ENCODE data around the gene CEACAM18.

The CEACAM18 gene

GRCh38 chr19:51485960-51486660, 7.8 kb downstream of the CEACAM18 start:
- in situ Hi-C loops (cut with MboI; ENCODE audit: low sequenced_read_pairs, unreplicated experiment): no loop called here
- no peak for TF ChIP-seq CTCF (IDR thresholded peaks at IDR 0.05; ENCODE audit: borderline replicate concordance, control extremely low read depth, extremely low read depth, insufficient read depth, missing control alignments)
- DNase-seq (ENCODE audit: low spot score): no peak

GRCh38 chr19:51488491-51488890, 10.2 kb downstream of the CEACAM18 start:
- DNase-seq (ENCODE audit: low spot score): no peak
- TF ChIP-seq CTCF (IDR thresholded peaks at IDR 0.05; ENCODE audit: borderline replicate concordance, control extremely low read depth, extremely low read depth, insufficient read depth, missing control alignments): no peak
- in situ Hi-C loops (cut with MboI; ENCODE audit: low sequenced_read_pairs, unreplicated experiment): no loop called here

GRCh38 chr19:51489113-51489512, 10.8 kb downstream of the CEACAM18 start:
- TF ChIP-seq CTCF (IDR thresholded peaks at IDR 0.05; ENCODE audit: borderline replicate concordance, control extremely low read depth, extremely low read depth, insufficient read depth, missing control alignments): no peak
- no peak for DNase-seq (ENCODE audit: low spot score)
- in situ Hi-C loops (cut with MboI; ENCODE audit: low sequenced_read_pairs, unreplicated experiment): no loop called here

GRCh38 chr19:51490676-51491075, 12.3 kb downstream of the CEACAM18 start:
- TF ChIP-seq CTCF (IDR thresholded peaks at IDR 0.05; ENCODE audit: borderline replicate concordance, control extremely low read depth, extremely low read depth, insufficient read depth, missing control alignments): no peak
- DNase-seq (ENCODE audit: low spot score): no peak
- in situ Hi-C loops (cut with MboI; ENCODE audit: low sequenced_read_pairs, unreplicated experiment): no loop called here

- TF ChIP-seq CTCF (IDR thresholded peaks at IDR 0.05; ENCODE audit: borderline replicate concordance, control extremely low read depth, extremely low read depth, insufficient read depth, missing control alignments): no peak
- in situ Hi-C loops (cut with MboI; ENCODE audit: low sequenced_read_pairs, unreplicated experiment): no loop called here
- DNase-seq (ENCODE audit: low spot score): no peak
These were observed 13.2 kb downstream of the CEACAM18 start for GRCh38 chr19:51491586-51491985.

GRCh38 chr19:51493776-51494175, 15.4 kb downstream of the CEACAM18 start:
- DNase-seq (ENCODE audit: low spot score): no peak
- TF ChIP-seq CTCF (IDR thresholded peaks at IDR 0.05; ENCODE audit: borderline replicate concordance, control extremely low read depth, extremely low read depth, insufficient read depth, missing control alignments): no peak

More at GRCh38 chr19:51493776-51494175, 15.4 kb downstream of the CEACAM18 start:
- in situ Hi-C loops (cut with MboI; ENCODE audit: low sequenced_read_pairs, unreplicated experiment): no loop called here
